Mononuclear cell (primary cell): ENCODE data around the gene PHYHD1. TPM values are rescaled to one million over a fixed set of nuclear protein-coding genes. Genes with fewer than 3 reads are reported as not detected.
A peak's percentile ranks its signal among the peaks of the same experiment; 100 is the strongest.

ENCODE experiments used
- H3K27me3 ChIP-seq: 2 replicates; pipeline ENCODE4 v1.6.0; 2011; ENCODE audit warnings: low read length, control low read depth; ENCODE audit not compliant: insufficient read depth
- H3K4me1 ChIP-seq: 2 replicates; pipeline ENCODE4 v1.5.1; 2011; ENCODE audit warnings: mild to moderate bottlenecking, low read length, control low read depth; ENCODE audit not compliant: insufficient read depth
- H3K4me3 ChIP-seq: 2 replicates; pipeline ENCODE4 v1.5.1; 2011; ENCODE audit warnings: mild to moderate bottlenecking, low read length, moderate library complexity
- H3K9me3 ChIP-seq: 2 replicates; pipeline ENCODE4 v1.5.1; 2011; ENCODE audit warnings: low read depth, mild to moderate bottlenecking, control low read depth, low read length
- total RNA-seq: library from RNA; depleted of rRNA; stranded (reverse); fragments of >200 nt; gene quantifications from one replicate; pipeline ENCODE4 v1.2.3, GENCODE V29; 2012

The PHYHD1 gene
- total RNA-seq: 0.73 TPM

DNA sequence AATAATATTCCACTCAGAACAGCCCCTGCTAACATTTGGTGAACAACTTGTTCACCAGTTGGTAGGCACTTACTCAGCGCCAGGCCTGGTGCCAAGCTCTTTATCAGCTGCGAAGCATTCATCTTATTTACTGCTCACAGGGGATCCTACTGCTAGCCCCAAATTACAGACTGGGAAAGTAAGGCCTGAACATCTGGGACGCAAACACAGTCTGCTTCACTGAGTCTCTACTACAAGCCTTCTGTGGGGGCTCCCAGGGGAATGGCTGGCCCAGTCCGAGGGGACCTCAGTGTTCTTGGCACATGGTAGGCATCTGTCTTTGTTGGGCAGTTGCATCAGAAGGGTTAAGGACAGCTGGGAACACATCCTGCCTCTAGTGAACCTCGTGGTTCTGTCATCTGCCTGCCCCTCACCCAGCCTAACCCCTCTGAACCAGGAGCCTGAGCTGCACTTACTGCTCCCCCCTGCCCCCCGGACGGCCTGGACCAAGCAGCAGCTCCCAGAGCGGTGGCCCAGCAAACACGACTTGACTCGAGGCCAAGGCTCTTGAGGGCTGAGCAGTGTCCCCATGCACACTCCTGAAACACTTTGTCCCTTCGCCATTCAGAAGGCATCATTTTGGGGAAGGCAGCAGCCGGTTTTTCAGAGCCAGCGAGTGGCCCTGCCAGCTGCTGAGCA lies at the start of gene PHYHD1:
Gene PHYHD1 (plus strand): TSS at position 602 of the 678 bp plus-strand sequence. CDS start 1,342 bp downstream, outside the sequence.
- no peak within 1 kb of the TSS for H3K4me3 ChIP-seq
- no peaks in the 10 kb centered on the region for H3K27me3 ChIP-seq
- H3K9me3 ChIP-seq: no peaks in the 10 kb centered on the region
- peaks cover 14% of the 10 kb centered on the region for H3K4me1 ChIP-seq

DNA sequence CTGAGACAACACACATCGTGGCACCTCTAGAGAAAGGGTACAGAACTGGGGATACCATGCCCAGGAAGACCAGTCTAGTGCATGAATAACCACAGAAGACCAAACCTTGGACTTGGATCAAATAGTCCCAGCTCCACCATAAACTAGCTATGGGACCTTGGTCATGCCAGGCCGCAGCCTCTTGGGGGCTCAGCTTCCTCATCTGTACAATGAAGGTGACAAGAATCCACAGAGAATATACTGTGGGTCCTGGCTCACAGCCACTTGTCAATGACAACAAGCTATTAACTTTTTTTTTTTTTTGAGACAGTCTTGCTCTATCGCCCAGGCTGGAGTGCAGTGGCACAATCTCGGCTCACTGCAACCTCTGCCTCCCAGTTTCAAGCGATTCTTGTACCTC lies 42.9 kb upstream of the PHYHD1 start:
- H3K27me3 ChIP-seq: no peaks in the 10 kb centered on the region
- H3K4me3 ChIP-seq: no peak overlapping the region
- peaks cover 21% of the 10 kb centered on the region for H3K4me1 ChIP-seq
- H3K9me3 ChIP-seq: no peaks in the 10 kb centered on the region

DNA sequence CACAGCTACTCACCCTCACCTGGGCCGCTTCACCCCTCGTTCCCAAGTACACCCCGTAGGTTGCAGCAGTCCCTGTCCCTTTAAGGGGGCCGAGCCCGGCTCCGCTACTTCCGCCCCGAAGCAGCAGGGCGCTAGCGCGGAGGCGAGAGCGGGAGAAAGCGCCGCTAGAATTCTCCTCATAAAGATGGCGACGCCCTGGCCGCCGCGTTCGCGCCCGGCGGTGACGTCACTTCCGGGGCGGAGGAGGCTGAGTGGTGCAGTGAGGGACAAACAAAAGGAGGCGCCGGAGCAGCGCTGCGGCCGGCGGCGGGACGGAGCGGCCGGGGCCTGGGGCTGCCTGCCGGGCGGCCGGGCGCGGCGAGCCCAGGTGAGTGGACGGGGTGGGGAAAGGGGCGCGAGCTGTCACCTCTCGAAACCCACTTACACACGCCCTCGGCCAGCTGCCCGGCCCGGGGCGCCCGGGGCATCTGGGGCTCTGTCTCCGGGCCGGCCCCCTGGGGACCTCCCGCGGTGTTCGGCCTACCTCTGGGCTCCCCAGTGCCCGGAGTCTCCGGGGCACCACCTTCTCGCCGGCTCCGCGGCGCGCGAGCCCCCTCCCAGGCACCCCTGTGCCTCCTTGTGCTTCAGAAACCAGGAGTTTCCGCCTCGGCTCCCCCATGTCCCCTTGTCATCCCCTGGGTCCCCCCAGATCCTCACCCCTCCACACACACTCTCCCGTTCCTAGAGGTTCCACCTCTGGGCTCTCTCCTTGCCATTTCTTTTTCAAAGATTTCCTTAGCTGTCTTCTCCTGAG lies 38.7 kb upstream of the PHYHD1 start, which contains the start of the genes KYAT1 and LRRC8A:
Gene KYAT1 (minus strand): TSS at position 67 of the 793 bp plus-strand sequence. CDS start 36,545 bp downstream, outside the sequence.
Gene LRRC8A (plus strand): TSS at position 250 of the 793 bp plus-strand sequence. CDS start 25,032 bp downstream, outside the sequence.
- no peaks in the 10 kb centered on the region for H3K9me3 ChIP-seq
- H3K4me3 ChIP-seq: peak within 1 kb of the TSS; percentile 88
- H3K27me3 ChIP-seq: no peaks in the 10 kb centered on the region
- H3K4me1 ChIP-seq: peaks cover 42% of the 10 kb centered on the region

DNA sequence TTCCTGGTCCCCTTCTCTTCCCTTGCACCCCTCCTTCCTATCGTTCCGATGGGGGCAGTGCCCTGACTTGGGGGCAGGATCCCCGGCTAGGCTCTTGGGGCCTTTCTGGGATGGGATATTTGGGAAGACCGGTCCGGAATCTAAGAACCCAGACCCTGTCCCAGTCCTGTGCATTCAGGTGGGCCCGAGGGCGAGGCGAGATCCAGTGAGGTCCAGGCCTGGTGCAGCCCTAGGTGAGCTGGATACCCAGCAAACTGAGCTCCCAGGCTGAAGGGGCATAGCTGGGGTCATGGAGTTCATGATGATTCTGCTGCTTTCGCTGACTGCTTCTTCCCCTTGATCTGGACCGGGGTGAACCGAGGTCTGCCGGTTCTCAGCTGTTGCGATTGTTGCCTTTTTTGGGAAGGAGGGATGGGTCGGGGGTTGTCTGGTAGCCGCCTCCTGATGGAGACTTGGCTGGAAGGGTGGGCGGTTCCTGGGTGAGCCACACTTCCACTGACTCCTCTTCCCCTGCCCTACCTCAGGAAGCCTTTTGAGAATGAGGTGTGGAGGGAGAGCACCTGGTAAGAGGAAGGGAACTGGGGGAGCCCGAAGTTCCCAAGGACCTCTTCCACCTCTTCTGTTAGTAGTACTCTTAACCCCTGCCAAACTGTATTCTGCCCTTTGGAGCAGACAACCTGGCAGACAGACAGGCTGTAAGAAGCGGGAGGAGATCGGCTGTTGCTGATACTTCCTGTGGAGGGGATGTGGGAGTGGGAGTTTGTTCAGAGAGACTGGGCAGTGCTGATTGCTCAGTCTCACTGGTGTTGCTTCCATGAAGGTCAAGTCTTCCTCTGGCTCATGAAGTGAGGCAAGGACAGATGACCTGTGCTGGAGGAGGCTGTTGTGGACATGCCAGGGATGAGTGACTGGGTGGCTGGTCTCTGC lies 37.8 kb upstream of the PHYHD1 start:
- no peaks in the 10 kb centered on the region for H3K27me3 ChIP-seq
- H3K4me3 ChIP-seq: peak overlapping the region; percentile 88
- H3K4me1 ChIP-seq: peaks cover 42% of the 10 kb centered on the region
- no peaks in the 10 kb centered on the region for H3K9me3 ChIP-seq

DNA sequence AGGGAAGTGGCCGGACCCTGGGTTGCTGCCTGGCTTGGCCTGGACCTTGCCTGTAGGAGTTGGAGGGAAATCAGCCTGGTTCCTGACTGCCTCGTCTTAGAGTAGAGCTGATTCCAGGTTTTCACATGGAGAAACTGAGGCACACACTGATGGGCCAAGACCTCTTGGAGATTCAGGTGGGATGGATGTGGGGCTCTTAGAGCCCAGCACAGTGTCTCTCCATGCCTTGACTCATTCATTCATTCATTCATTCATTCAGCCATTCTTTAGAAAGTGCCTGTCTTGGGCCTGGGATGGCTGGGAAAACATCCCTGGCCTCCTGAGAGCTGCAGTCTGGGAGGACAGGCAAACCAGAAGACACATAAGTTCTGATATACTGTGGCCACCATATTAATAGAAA lies 36.6 kb upstream of the PHYHD1 start:
- H3K4me1 ChIP-seq: peaks cover 42% of the 10 kb centered on the region
- no peak overlapping the region for H3K4me3 ChIP-seq
- H3K27me3 ChIP-seq: no peaks in the 10 kb centered on the region
- H3K9me3 ChIP-seq: no peaks in the 10 kb centered on the region

DNA sequence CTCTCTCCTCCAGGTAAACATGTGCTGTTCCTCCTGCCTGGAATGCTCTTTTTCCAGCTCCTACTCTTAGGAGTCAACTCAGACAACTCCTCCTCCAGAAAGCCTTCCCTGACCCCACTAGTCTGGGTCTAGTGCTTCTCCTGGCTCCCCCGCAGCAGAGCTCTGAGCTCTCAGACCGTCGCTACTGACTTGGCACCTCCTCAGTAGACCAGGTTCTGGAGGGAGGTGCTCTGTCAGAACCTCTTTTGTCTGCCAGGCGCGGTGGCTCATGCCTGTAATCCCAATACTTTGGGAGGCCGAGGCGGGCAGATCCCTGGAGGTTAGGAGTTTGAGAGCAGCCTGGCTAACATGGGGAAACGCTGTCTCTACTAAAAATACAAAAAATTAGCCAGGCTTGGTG lies 35.4 kb upstream of the PHYHD1 start:
- Histone ChIP-seq H3K4me1 (peaks cover 42% of the 10 kb centered on the region), H3K27me3 (no peaks in the 10 kb centered on the region), H3K4me3 (no peak overlapping the region), H3K9me3 (no peaks in the 10 kb centered on the region)

DNA sequence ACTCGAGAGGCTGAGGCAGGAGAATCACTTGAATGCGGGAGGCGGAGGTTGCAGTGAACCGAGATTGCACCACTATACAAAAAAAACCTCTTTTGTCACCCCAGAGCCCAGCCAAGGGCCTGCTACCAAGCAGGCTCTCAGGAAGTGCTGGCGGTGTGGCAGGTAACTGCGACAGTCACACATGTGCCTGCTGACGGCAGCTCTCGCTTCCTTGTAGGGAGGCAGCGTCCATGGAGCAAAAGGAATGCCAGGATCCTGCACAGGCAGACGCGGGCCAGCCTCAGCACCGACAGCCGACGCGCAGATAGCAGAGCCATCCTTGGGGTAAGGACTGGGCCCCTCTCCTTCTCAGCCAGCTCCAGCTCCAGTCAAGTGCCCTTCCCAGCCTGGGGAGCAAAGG lies 35.0 kb upstream of the PHYHD1 start:
- peaks cover 38% of the 10 kb centered on the region for H3K4me1 ChIP-seq
- no peak overlapping the region for H3K4me3 ChIP-seq
- H3K27me3 ChIP-seq: no peaks in the 10 kb centered on the region

DNA sequence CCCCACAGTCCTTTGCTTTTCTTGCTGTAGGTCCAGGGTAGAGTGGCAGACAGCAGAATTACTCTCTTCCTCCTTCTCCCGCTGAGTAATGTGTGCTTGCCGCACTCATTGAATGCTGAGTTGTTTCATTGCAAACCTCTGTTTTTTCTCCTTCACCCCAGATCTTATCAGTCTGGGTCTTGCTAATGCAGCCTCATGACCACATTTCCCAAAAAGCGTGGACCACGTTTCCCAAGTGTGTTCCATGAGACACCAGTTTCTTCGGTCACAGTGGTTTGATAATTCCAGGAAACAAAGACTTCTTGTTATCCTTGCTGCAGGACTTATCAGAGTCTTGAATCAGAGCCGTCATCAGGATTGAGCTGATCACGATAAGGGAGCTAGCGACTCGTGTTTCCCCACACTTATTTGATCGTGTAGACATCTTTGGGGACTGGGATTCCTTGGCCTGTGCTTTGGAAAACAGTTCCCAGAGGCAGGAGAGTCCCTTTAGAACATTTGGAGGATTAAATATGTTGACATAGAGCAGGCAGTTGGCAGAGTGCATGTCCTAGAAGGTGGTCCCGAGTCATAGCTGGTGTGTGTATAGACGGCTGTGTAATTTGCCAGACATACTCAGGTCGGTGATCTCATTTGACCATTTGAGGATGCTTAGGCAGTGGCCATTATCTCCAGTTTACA lies 34.4 kb upstream of the PHYHD1 start:
- Histone ChIP-seq H3K9me3 (no peaks in the 10 kb centered on the region), H3K27me3 (no peaks in the 10 kb centered on the region), H3K4me3 (no peak overlapping the region), H3K4me1 (peaks cover 36% of the 10 kb centered on the region)

More for the DNA sequence above, 35.0 kb upstream of the PHYHD1 start:
- no peaks in the 10 kb centered on the region for H3K9me3 ChIP-seq

DNA sequence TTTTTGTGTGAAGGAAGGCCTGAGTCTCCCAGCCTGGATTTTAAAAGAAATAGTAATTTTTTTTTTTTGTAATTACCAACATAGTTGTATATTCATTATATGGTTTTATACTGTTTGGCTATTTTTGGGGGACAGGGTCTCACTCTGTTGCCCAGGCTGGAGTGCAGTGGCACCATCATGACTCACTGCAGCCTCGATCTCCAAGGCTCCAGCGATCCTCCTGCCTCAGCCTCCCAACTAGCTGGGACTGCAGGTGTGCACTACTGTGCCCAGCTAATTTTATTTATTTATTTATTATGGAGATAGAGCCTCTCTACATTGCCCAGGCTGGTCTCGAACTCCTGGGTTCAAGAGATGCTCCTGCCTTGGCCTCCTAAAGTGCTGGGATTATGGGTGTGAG lies 33.7 kb upstream of the PHYHD1 start:
- no peak overlapping the region for H3K4me3 ChIP-seq
- no peaks in the 10 kb centered on the region for H3K9me3 ChIP-seq
- H3K4me1 ChIP-seq: peaks cover 40% of the 10 kb centered on the region
- H3K27me3 ChIP-seq: no peaks in the 10 kb centered on the region

DNA sequence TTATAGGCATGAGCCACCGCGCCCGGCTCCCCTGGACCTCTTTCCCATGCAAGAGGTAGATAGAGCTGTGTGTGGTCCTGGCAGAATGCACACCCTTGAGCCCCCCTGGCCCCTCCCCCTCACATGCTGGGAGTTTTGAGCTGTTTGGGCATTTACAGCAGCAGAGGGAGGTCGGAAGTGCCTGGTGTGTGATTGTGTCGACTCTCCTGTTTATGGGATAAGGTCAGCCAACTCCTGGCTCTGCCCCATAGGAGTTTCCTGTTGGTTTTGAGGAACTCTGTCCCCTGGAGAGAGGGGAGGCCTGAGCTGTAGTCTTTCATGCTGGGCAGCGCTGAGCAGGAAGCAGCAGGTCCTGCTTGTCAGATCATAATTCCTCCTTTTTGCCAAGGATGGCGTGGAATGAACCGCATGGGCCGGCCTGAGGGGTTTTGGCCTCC lies 32.9 kb upstream of the PHYHD1 start:
- peaks cover 43% of the 10 kb centered on the region for H3K4me1 ChIP-seq
- no peaks in the 10 kb centered on the region for H3K9me3 ChIP-seq
- no peaks in the 10 kb centered on the region for H3K27me3 ChIP-seq
- no peak overlapping the region for H3K4me3 ChIP-seq

DNA sequence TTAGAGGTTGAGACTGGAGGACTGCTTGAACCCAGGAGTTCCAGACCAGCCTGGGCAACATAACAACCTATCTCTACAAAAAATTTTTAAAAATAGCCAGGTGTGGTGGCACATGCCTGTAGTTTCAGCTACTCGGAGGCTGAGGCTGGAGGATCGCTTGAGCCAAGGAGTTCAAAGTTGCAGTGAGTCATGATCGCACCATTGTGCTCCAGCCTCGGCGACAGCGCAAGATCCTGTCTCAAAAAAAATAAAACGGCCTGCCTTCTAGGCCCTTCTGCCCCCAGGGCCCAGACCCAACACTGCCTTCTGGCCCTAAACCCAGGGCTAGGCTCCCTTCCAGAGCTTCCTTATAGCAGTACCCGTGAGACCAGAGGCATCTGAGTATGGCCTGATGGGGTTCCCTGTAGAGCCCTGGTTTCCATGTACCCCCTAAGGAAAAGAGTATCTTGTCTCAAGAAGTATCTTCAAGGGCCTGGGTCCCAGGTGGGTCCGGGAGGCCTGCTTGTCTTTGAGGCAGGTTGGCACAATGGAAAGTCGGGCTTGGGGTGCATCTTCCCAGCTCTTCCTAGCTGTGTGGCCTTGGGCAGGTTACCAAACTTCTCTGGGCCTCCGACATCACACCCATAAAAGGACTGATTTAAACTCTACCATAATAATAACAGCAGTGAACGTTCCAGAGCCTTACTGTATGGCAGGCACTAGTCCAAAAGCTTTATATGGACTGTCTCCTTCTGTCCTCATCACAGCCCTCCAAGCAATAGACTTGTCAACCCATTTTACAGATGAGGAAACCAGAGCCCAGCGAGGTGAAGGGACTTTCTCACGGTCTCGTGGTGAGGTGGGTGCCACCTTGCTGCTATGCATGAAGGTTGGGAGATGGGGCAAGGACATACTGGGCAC lies 29.2 kb upstream of the PHYHD1 start:
- no peaks in the 10 kb centered on the region for H3K27me3 ChIP-seq
- no peak overlapping the region for H3K4me3 ChIP-seq
- H3K9me3 ChIP-seq: no peaks in the 10 kb centered on the region
- peaks cover 29% of the 10 kb centered on the region for H3K4me1 ChIP-seq

DNA sequence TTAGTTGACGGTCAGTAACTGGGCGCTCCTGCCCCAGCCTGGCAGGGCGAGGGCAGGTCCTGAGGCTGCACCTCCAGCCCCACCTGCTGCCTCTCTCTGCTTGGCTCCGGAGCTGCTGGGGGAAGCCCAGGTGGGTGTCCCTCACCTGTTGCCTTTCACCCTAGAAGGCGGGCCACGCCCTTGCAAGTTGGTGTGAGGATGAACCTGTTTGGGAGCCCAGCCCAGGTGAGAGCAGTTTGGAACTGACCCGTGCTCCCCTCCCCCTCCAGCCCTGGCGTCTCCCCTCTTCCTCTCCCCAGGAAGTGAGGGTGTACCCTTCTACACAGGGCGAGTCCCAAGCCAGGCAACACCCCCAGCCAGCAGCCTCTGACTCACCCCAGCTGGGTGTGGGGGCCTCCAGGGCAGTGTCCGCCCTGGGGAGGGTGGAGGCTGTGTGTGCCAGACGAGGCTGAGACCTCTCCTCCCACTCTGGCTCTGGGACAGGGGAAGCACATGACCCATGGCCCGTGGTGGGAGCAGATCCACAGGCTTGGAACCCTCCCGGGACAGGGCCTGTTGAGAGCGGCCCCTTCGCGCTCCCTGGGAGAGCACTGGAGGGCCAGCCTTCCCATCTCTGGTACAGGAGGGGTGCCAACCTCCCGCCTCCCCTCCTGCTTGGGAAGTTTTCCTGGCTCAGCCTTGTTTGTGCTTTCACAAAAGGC lies 28.4 kb upstream of the PHYHD1 start:
- no peaks in the 10 kb centered on the region for H3K9me3 ChIP-seq
- H3K4me1 ChIP-seq: peaks cover 29% of the 10 kb centered on the region
- H3K4me3 ChIP-seq: no peak overlapping the region
- no peaks in the 10 kb centered on the region for H3K27me3 ChIP-seq

DNA sequence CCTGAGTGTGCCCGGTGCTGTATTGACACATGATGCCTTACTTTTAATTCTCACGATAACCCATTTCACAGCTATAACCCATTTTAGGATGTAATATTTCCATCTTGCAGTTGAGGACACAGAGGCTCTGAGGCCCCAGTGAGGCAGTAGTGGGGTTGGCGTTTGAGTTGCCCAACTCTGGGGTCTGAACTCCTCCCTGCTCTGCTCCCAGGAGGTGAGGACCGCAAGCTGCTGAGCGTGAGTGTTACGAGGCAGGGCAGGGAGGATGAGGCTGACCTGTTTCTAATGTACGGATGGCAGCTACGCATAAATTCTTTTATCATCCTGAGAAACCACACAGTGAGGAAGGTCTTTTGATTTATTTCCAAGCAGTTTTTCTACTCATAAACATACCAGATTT lies 27.4 kb upstream of the PHYHD1 start:
- Histone ChIP-seq H3K27me3 (no peaks in the 10 kb centered on the region), H3K4me1 (peaks cover 38% of the 10 kb centered on the region), H3K9me3 (no peaks in the 10 kb centered on the region), H3K4me3 (no peak overlapping the region)
